Astrocyte of the cerebellum (primary cell): ENCODE data around the gene KCNG2.
A peak's percentile ranks its signal among the peaks of the same experiment; 100 is the strongest.

Experiments used
- DNase-seq: peaks from one replicate; pipeline ENCODE4 v3.0.0-alpha.2; 2011; ENCODE audit warnings: low read depth
- H3K4me3 ChIP-seq: 2 replicates; pipeline ENCODE4 v1.5.1; 2011; ENCODE audit warnings: mild to moderate bottlenecking, low read depth, low read length, moderate library complexity
- CTCF ChIP-seq: IDR thresholded peaks from 2 replicates; pipeline ENCODE4 v1.5.1; 2012; ENCODE audit warnings: low read length, low read depth, moderate library complexity, mild to moderate bottlenecking; ENCODE audit errors: missing control alignments
- in situ Hi-C: cut with HindIII; loops from 2 replicates; pipeline ENCODE4 v1.10.0; 2017; ENCODE audit warnings: low sequenced_read_pairs

KCNG2 gene

DNA sequence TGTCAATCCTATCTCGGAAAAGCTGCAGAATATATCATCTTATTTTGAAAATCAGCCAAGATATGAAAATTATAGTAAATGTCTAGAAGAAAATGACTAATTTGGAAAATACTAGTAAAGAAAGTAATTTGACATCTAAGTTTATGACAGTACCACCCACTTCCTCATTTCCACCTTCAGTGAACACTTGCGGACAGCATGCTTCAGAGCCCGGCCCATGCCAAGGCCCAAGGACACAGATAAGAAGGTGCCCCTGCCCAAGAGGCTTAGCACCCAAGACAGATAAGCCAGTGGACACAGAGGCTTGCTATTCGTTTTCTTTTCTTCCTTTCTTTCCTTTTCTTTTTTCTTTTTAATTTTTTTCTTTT, 4.8 kb upstream of the KCNG2 start:
- in situ Hi-C loops, result no loop called here
- DNase-seq, result no peak
- no peak overlapping the region for H3K4me3 ChIP-seq
- no peak for TF ChIP-seq CTCF

DNA sequence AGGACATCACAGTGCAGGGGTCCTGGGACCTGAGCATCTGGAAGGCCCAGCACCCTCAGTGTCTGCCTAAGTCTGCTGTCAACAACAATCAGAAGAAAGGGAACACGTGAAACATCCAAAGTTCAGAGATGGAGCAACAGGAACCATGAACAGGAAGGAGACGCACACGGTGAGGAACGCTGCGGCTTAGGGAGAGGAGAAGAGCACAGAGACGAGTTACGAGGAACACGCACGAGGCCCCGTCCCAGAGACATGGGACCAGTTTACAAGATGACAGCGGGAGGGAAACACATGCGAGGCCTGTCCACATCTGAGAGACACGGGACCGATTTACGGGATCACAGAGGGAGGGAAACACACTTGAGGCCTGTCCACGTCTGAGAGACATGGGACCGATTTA, 2.9 kb upstream of the KCNG2 start:
- in situ Hi-C loops, result no loop called here
- no peak for DNase-seq
- no peak overlapping the region for H3K4me3 ChIP-seq
- TF ChIP-seq CTCF, result no peak

DNA sequence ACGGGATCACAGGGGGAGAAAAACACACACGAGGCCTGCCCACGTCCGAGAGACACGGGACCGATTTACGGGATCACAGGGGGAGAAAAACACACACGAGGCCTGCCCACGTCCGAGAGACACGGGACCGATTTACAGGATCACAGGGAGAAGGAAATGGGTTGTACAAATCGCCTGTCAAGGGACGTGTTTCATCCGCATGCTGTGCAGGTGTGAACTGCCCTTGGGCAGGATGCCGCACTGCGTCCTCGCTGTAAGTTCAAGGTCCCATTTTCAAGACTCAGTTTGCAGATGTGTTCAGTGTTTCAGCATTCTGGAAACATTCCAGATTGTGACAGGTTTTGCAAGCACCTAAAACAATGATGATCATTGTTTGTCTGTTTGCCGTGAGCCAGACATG, 2.3 kb upstream of the KCNG2 start:
- no peak for DNase-seq
- TF ChIP-seq CTCF, result no peak
- H3K4me3 ChIP-seq, result no peak overlapping the region
- in situ Hi-C loops, result no loop called here

DNA sequence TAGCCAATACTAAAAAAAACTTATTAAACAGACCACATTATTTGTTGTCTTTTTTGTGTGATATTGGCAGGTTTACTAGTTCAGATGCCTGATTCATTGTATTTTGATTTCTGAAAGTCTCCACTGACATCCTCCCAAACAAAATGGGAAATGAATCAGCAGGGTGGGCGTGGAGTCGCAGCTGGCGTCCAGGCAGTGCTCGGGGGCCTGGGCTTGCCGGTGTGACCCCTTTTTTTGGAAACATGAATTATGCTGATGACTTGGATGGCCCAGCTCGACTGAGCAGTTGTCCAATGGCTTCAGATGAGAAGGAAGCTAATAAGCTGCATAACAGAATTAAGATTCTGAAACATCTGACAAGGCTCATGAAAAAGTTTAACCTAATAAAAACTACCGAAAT, 1.7 kb upstream of the KCNG2 start:
- H3K4me3 ChIP-seq, result no peak overlapping the region
- no peak for DNase-seq
- no peak for TF ChIP-seq CTCF
- in situ Hi-C loops, result no loop called here

- no peak for TF ChIP-seq CTCF
- no peak overlapping the region for H3K4me3 ChIP-seq
- DNase-seq, result no peak
- in situ Hi-C loops, result no loop called here
Observed at GRCh38 chr18:79796531-79797405, 970 bp upstream of the KCNG2 start.

DNA sequence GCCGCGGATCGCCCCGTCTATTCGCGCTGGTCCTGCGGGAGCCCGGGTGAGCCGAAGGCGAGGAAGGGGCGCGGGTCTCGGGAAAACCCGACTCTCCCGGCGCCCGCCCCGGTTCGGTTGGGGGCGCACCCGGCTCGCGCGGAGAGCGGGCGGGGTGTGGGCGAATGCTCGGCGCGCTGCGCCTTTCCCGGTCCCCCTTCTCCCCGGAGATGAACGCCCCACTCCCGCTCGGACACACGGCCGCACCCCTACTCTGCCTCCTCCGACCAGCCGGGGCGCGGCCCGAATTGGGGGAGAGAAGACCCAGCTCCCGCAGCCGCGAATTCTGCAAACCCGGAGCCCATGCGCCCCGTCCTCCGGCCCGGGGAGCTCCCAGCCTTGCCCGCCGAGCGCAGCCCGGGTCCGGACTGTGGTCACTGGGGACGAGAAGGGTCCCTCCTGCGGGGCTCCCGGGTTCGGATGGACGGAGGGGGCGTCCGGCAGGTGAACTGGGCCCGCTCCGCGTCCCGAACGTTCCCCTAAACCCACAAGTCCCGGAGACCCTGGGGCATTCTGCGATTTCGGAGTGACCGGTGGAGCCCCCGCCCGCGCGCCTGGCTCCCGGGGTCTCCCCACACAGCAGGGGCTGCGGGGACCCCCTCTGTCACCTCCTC, 734 bp downstream of the KCNG2 start:
- in situ Hi-C loops, result no loop called here
- H3K4me3 ChIP-seq, result peak overlapping the region; percentile 27
- no peak for TF ChIP-seq CTCF
- DNase-seq, result no peak
